K562 (cell line): ENCODE results near the gene PFKL. TPM values are rescaled to one million over a fixed set of nuclear protein-coding genes. Genes with fewer than 3 reads are reported as not detected.
A peak's percentile ranks its signal among the peaks of the same experiment; 100 is the strongest.

Experiments used
- BCOR ChIP-seq: fragments of 450-650 bp; IDR thresholded peaks from 2 replicates; pipeline ENCODE4 v1.6.1; 2016
- CBFB ChIP-seq: sonication (generic); formaldehyde crosslinking; IDR thresholded peaks from 2 replicates; pipeline ENCODE4 v1.4.0; 2020; ENCODE audit warnings: mild to moderate bottlenecking, missing genetic modification reagents
- CEBPG ChIP-seq, 3 experiments: fragments of 200-800 bp in 1 of 3; sonication (Bioruptor generic) in 1 of 3; sonication (generic) in 1 of 3; formaldehyde crosslinking in 1 of 3; IDR thresholded peaks in 2 of 3; conservative IDR thresholded peaks in 1 of 3; 2 replicates each; pipeline versions ENCODE4 v1.6.1 to v1.8.0; 2016 to 2022; ENCODE audit warnings: missing compliant biosample characterization in 2 of 3, missing genetic modification characterization in 2 of 3, mild to moderate bottlenecking in 1 of 3, missing genetic modification reagents in 1 of 3
- FOXM1 ChIP-seq, 2 experiments: fragments of 450-650 bp in 1 of 2; sonication (generic) in 1 of 2; formaldehyde crosslinking in 1 of 2; IDR thresholded peaks; 2 replicates each; pipeline versions ENCODE4 v1.6.1 to v1.9.0; 2017 to 2022; ENCODE audit warnings: low read depth in 2 of 2, mild to moderate bottlenecking in 2 of 2, missing genetic modification reagents in 1 of 2, moderate library complexity in 1 of 2
- GABPA ChIP-seq: fragments of 200-800 bp; sonication (Bioruptor generic); conservative IDR thresholded peaks from 2 replicates; pipeline ENCODE4 v1.6.1; 2016; ENCODE audit warnings: low read depth, missing genetic modification characterization, missing compliant biosample characterization
- NBN ChIP-seq: fragments of 450-650 bp; IDR thresholded peaks from 2 replicates; pipeline ENCODE4 v1.6.1; 2016; ENCODE audit warnings: low read depth, mild to moderate bottlenecking
- NFYB ChIP-seq: IDR thresholded peaks from 2 replicates; pipeline ENCODE4 v1.6.1; 2011; ENCODE audit warnings: mild to moderate bottlenecking, moderate library complexity; ENCODE audit not compliant: insufficient read length; ENCODE audit errors: extremely low read depth
- PCBP2 ChIP-seq: fragments of 200-400 bp; formaldehyde crosslinking; IDR thresholded peaks from 2 replicates; pipeline ENCODE4 v1.6.1; 2018; ENCODE audit warnings: low read length, low read depth, mild to moderate bottlenecking, moderate library complexity; ENCODE audit not compliant: poor library complexity, severe bottlenecking
- PTRF ChIP-seq: fragments of 450-650 bp; IDR thresholded peaks from 2 replicates; pipeline ENCODE4 v1.6.1; 2016; ENCODE audit warnings: mild to moderate bottlenecking, missing genetic modification characterization, missing compliant biosample characterization
- SRSF1 ChIP-seq: fragments of 200-400 bp; formaldehyde crosslinking; IDR thresholded peaks from 2 replicates; pipeline ENCODE4 v1.6.1; 2017; ENCODE audit warnings: mild to moderate bottlenecking, low read depth, low read length, moderate library complexity
- SRSF3 ChIP-seq: fragments of 200-400 bp; formaldehyde crosslinking; IDR thresholded peaks from 2 replicates; pipeline ENCODE4 v1.6.1; 2016; ENCODE audit warnings: mild to moderate bottlenecking, low read length, moderate library complexity; ENCODE audit not compliant: insufficient read depth
- TFAM ChIP-seq: fragments of 250-450 bp; sonication (Bioruptor Pico); conservative IDR thresholded peaks from 2 replicates; pipeline ENCODE4 v1.5.0; 2021; ENCODE audit warnings: mild to moderate bottlenecking, moderate library complexity
- ZBTB17 ChIP-seq: fragments of 450-650 bp; formaldehyde crosslinking; IDR thresholded peaks from 2 replicates; pipeline ENCODE4 v1.4.0; 2020; ENCODE audit warnings: mild to moderate bottlenecking
- polyA plus RNA-seq, 8 experiments: library from polyadenylated mRNA; depleted of rRNA in 4 of 8; stranded (reverse) in 5 of 8; unstranded in 3 of 8; fragments of >200 nt; fragmentation: Nextera tagmentation in 2 of 8; fragmentation: Illumina TruSeq in 1 of 8; extraction: Ambion mirVana in 2 of 8; extraction: Trizol in 1 of 8; gene quantifications; 2 replicates each; pipeline versions ENCODE4 v1.2.1 to v1.2.3, GENCODE V29; 2011 to 2014; ENCODE audit warnings: inconsistent platforms in 1 of 8, missing spikeins in 1 of 8
- total RNA-seq, 7 experiments: library from RNA; depleted of rRNA in 6 of 7; stranded (reverse); fragments of >200 nt in 6 of 7; fragmentation: Illumina TruSeq in 2 of 7; extraction: Trizol in 2 of 7; gene quantifications; 2 replicates each; pipeline versions ENCODE4 v1.2.1 to v1.2.3, GENCODE V29; 2011 to 2021; ENCODE audit warnings: low replicate concordance in 1 of 7
- TF ChIP-seq, protein P1 (sequence below): fragments of 450-650 bp; IDR thresholded peaks from 2 replicates; pipeline ENCODE4 v1.6.1; 2016; ENCODE audit warnings: missing biosample characterization, missing genetic modification characterization
- TF ChIP-seq, protein P2 (sequence below): fragments of 450-650 bp; IDR thresholded peaks from 2 replicates; pipeline ENCODE4 v1.6.1; 2016; ENCODE audit warnings: low read depth, mild to moderate bottlenecking, moderate library complexity
- TF ChIP-seq, protein P3 (sequence below), 2 experiments: fragments of 450-650 bp; formaldehyde crosslinking in 1 of 2; IDR thresholded peaks; 2 replicates each; pipeline versions ENCODE4 v1.4.0 to v1.6.1; 2014 to 2020; ENCODE audit warnings: mild to moderate bottlenecking in 2 of 2, borderline replicate concordance in 1 of 2, low read depth in 1 of 2

The PFKL gene
- total and polyA plus RNA-seq, 9 of the 15 experiments (the other 6 are each of a cell fraction or from before 2014, with no cell fraction given) = 1.1 to 124 (median 45.6) TPM

DNA sequence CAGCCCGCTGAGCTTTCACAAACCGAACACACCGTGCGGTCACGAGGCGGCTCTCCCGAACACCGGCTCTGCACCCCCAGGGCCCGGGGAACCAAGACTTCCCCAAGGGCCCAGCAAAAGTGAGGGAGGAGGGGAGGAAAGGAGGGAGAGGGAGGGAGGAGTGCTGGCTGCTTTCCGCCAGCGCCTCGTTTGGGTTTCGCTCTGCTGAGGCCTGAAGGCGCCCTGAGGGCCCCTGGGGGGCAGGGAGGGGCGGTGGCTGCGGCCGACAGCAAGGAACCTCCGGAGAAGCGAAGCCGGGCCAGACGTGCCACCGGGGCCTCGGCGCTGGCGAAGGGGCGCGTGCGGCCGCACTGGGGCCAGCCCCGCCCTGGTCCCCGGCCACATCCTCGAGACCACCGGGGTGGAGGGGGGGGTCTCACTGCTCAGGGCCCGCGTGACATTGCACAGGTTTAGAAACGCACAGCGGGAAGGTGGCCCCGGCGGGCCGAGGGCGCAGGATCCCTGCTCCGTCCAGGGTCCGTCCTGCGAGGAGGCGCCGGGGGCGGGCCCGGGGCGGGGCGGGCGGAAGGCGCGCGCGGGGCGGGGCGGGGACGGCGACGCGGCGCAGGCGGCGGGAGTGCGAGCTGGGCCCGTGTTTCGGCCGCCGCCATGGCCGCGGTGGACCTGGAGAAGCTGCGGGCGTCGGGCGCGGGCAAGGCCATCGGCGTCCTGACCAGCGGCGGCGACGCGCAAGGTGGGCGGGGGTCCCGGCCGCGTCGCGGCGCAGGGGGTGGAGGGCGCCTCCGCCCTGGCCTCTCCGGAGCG, at the start of gene PFKL (continued):
- TF ChIP-seq NFYB = no peak
- no peak for TF ChIP-seq PTRF (tag)
- TF ChIP-seq SRSF1 = 0 out of 2 replicates have a peak, but pooled peaks have one; percentile 28
- TF ChIP-seq GABPA = no peak; the same call in 1 of the 2 replicates
- TF ChIP-seq BCOR = no peak
- TF ChIP-seq SRSF3 = no peak
- TF ChIP-seq, protein P1, sequence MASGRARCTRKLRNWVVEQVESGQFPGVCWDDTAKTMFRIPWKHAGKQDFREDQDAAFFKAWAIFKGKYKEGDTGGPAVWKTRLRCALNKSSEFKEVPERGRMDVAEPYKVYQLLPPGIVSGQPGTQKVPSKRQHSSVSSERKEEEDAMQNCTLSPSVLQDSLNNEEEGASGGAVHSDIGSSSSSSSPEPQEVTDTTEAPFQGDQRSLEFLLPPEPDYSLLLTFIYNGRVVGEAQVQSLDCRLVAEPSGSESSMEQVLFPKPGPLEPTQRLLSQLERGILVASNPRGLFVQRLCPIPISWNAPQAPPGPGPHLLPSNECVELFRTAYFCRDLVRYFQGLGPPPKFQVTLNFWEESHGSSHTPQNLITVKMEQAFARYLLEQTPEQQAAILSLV = no peak
- 0 out of 2 replicates have a peak, but pooled peaks have one; percentile 36 for TF ChIP-seq NBN
- peak; percentile 59; the same call in 1 of the 2 replicates for TF ChIP-seq ZBTB17
- no peak for TF ChIP-seq CBFB (CRISPR knock-in tag)
- TF ChIP-seq, protein P2, sequence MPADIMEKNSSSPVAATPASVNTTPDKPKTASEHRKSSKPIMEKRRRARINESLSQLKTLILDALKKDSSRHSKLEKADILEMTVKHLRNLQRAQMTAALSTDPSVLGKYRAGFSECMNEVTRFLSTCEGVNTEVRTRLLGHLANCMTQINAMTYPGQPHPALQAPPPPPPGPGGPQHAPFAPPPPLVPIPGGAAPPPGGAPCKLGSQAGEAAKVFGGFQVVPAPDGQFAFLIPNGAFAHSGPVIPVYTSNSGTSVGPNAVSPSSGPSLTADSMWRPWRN = no peak
- no peak for TF ChIP-seq PCBP2
- TF ChIP-seq, protein P3, sequence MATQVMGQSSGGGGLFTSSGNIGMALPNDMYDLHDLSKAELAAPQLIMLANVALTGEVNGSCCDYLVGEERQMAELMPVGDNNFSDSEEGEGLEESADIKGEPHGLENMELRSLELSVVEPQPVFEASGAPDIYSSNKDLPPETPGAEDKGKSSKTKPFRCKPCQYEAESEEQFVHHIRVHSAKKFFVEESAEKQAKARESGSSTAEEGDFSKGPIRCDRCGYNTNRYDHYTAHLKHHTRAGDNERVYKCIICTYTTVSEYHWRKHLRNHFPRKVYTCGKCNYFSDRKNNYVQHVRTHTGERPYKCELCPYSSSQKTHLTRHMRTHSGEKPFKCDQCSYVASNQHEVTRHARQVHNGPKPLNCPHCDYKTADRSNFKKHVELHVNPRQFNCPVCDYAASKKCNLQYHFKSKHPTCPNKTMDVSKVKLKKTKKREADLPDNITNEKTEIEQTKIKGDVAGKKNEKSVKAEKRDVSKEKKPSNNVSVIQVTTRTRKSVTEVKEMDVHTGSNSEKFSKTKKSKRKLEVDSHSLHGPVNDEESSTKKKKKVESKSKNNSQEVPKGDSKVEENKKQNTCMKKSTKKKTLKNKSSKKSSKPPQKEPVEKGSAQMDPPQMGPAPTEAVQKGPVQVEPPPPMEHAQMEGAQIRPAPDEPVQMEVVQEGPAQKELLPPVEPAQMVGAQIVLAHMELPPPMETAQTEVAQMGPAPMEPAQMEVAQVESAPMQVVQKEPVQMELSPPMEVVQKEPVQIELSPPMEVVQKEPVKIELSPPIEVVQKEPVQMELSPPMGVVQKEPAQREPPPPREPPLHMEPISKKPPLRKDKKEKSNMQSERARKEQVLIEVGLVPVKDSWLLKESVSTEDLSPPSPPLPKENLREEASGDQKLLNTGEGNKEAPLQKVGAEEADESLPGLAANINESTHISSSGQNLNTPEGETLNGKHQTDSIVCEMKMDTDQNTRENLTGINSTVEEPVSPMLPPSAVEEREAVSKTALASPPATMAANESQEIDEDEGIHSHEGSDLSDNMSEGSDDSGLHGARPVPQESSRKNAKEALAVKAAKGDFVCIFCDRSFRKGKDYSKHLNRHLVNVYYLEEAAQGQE (IDR thresholded peaks at IDR 0.05; ENCODE audit: borderline replicate concordance) = no peak; the same call in 1 of the 2 replicates
- TF ChIP-seq, protein P3 (CRISPR knock-in tag; IDR thresholded peaks at IDR 0.05; ENCODE audit: low read depth) = no peak
- TF ChIP-seq FOXM1 (IDR thresholded peaks at IDR 0.05; ENCODE audit: low read depth) = no peak
- no peak for TF ChIP-seq FOXM1 (CRISPR knock-in tag; IDR thresholded peaks at IDR 0.05; ENCODE audit: low read depth)
- TF ChIP-seq CEBPG (CRISPR knock-in tag; IDR thresholded peaks at IDR 0.05) = no peak
- TF ChIP-seq CEBPG (tag; conservative IDR thresholded peaks at IDR 0.05 in 1 of 2, IDR thresholded peaks at IDR 0.05 in 1 of 2) = no peak
- no peak for TF ChIP-seq TFAM (CRISPR knock-in tag)
